ENCODE data around the gene ATP8A2. TPM values are rescaled to one million over a fixed set of nuclear protein-coding genes. Genes with fewer than 3 reads are reported as not detected.

The ATP8A2 gene
- total RNA-seq, 2 donors from 2014 or later, result 0.08 to 0.19 TPM

DNA sequence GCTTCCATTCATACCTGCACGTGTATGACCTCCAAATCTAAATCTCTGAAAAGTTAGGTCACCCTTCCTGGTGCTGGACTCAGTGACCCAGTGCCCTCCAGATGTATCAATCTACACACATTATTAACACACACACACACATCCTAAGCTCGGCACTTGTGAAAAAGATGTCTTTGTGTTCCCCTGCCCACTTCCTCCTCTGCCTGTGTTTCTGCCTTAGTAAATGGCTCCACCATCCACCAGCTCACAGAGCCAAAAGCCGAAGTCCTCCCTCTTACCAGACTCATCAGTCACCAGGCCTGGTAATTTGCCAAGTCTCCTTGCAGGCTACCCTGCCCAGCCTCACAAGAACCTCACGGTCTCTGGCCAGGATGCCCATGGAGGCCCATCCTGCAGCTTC lies 548.5 kb downstream of the ATP8A2 start:
- no peaks in the 10 kb centered on the region for H3K9me3 ChIP-seq
- H3K4me1 ChIP-seq, result no peaks in the 10 kb centered on the region
- H3K36me3 ChIP-seq, result no peaks in the 10 kb centered on the region
- no peaks in the 10 kb centered on the region for H3K27me3 ChIP-seq
- H3K27ac ChIP-seq, result no peak overlapping the region
- no peak for DNase-seq (ENCODE audit: low spot score)
- no peak overlapping the region for H3K4me3 ChIP-seq
- TF ChIP-seq, protein P1, sequence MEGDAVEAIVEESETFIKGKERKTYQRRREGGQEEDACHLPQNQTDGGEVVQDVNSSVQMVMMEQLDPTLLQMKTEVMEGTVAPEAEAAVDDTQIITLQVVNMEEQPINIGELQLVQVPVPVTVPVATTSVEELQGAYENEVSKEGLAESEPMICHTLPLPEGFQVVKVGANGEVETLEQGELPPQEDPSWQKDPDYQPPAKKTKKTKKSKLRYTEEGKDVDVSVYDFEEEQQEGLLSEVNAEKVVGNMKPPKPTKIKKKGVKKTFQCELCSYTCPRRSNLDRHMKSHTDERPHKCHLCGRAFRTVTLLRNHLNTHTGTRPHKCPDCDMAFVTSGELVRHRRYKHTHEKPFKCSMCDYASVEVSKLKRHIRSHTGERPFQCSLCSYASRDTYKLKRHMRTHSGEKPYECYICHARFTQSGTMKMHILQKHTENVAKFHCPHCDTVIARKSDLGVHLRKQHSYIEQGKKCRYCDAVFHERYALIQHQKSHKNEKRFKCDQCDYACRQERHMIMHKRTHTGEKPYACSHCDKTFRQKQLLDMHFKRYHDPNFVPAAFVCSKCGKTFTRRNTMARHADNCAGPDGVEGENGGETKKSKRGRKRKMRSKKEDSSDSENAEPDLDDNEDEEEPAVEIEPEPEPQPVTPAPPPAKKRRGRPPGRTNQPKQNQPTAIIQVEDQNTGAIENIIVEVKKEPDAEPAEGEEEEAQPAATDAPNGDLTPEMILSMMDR (IDR thresholded peaks at IDR 0.05), result no peak

DNA sequence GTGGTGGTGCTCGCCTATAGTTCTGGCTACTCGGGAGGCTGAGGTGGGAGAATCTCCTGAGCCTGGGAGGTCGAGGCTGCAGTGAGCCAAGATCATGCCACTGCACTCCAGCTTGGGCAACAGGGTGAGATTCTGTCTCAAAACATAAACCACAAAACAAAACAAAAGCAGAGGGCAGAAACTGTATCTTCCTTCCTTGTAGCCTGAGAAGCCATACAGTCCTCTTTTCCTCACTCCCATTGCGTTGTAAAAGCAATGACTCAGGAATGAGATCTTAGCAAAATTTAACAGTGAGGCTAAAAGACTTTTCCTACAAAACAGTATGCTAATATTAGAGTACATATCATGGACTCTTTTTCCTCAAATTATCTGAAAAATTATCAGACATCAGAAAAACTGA lies 549.2 kb downstream of the ATP8A2 start:
- H3K27ac ChIP-seq, result no peak overlapping the region
- TF ChIP-seq, protein P1 (IDR thresholded peaks at IDR 0.05), result no peak
- H3K36me3 ChIP-seq, result no peaks in the 10 kb centered on the region
- DNase-seq (ENCODE audit: low spot score), result no peak
- H3K27me3 ChIP-seq, result no peaks in the 10 kb centered on the region
- H3K4me3 ChIP-seq, result no peak overlapping the region
- H3K9me3 ChIP-seq, result no peaks in the 10 kb centered on the region
- no peaks in the 10 kb centered on the region for H3K4me1 ChIP-seq

DNA sequence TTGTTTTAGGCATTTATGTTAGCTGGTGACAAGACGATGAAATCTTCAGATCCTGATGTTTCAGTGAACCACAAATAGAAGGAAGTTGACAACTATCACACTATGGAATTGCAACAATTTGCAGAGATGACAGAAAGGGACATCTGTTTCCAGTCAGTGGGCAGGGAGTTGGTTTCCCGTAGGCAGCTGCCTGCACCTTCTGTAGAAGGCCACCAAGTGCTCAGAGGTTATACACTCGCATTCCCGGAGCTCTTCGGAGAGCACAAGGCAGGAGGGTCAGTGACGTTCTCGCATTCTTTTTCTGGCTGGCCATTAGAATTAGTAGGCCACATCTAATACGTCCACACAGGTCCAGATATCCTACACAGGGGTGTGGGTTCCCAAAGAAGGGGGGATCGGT lies 550.6 kb downstream of the ATP8A2 start:
- Histone ChIP-seq H3K4me3 (no peak overlapping the region), H3K27ac (no peak overlapping the region), H3K4me1 (no peaks in the 10 kb centered on the region), H3K27me3 (no peaks in the 10 kb centered on the region), H3K9me3 (no peaks in the 10 kb centered on the region), H3K36me3 (no peaks in the 10 kb centered on the region)
- TF ChIP-seq, protein P1 (IDR thresholded peaks at IDR 0.05), result no peak
- no peak for DNase-seq (ENCODE audit: low spot score)

DNA sequence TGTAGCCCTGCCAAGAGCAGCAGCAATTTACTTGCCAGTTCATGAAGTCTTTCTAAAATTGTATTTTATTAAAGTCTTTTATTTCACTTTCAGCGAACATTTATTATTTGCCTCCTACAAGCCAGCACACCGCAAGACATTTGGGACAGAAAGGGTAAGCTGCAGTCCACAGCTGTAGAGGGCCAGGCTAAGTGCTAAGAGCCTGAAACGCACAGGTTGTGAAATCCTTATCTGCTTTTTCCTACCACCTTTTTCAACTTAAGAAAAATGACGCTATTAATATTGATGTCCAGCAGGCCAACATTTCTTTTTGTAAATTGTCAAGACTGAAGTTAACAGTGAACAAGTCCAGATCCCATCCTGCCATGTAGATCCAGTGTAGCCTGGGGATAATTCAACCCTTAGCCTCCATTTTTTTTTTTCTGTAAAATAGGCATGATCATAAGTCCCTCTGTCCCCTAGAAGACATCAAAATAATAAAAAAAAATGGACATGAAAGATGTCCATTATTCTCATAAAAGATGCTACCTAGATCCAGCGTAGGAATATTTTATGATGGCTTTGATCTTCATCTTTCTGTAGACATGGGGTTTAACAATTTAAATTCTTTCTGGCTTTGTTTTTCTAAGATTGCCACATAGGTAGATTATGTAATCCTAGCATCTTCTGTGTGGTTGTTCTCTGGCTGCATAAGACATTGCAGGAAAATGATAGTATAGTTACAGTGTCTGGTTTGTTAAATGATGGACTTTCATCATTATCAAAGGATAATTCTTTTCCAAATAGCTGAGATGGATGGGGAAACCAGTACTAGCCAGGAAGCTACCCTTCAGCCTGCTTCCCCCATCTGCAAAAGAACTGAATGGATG lies 551.7 kb downstream of the ATP8A2 start:
- no peaks in the 10 kb centered on the region for H3K9me3 ChIP-seq
- H3K27me3 ChIP-seq, result no peaks in the 10 kb centered on the region
- no peak overlapping the region for H3K4me3 ChIP-seq
- no peak for DNase-seq (ENCODE audit: low spot score)
- H3K36me3 ChIP-seq, result no peaks in the 10 kb centered on the region
- no peaks in the 10 kb centered on the region for H3K4me1 ChIP-seq
- TF ChIP-seq, protein P1 (IDR thresholded peaks at IDR 0.05), result no peak
- no peak overlapping the region for H3K27ac ChIP-seq

DNA sequence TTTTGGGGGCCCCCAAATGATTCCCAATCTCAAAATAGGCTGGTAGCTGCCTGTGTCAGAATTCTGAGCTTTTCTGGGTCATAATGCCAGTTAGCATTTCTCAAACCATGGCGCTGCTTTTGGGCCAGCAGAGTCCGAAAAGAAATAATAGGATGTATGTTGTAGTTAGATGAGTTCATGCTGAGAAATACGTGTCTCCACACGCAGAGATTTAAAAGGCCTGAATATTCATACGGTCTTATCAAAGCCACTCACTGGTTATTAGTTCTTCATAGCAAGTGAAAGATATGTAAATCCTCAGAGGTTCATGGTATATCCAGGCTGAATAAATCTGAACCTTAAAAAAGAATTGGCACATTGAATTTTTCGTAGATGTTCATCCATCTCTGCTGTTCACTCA lies 555.6 kb downstream of the ATP8A2 start:
- H3K36me3 ChIP-seq, result no peaks in the 10 kb centered on the region
- H3K4me3 ChIP-seq, result no peak overlapping the region
- no peaks in the 10 kb centered on the region for H3K4me1 ChIP-seq
- no peak for DNase-seq (ENCODE audit: low spot score)
- H3K27ac ChIP-seq, result no peak overlapping the region
- H3K9me3 ChIP-seq, result no peaks in the 10 kb centered on the region
- H3K27me3 ChIP-seq, result no peaks in the 10 kb centered on the region
- TF ChIP-seq, protein P1 (IDR thresholded peaks at IDR 0.05), result no peak

DNA sequence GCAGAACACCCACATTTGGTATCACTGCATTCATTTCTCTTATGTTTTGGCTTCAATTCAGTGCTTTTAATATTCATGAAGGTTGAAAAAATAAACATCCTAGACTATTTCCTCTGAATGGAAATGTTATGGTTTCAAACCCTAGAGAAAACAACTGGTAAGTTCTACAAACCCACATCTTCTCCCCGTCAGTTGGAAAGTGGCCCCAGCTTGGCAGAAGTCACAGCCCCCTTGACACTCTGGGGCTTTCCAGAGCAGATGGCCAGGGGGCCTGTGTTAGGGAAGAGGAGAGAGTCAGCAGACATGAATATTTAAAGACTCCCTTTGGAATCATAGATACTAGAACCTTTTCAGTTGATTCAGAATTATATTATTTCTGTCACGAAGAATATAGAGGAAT lies 556.2 kb downstream of the ATP8A2 start:
- DNase-seq (ENCODE audit: low spot score), result no peak
- no peak overlapping the region for H3K27ac ChIP-seq
- no peak overlapping the region for H3K4me3 ChIP-seq
- TF ChIP-seq, protein P1 (IDR thresholded peaks at IDR 0.05), result no peak
- no peaks in the 10 kb centered on the region for H3K36me3 ChIP-seq
- H3K9me3 ChIP-seq, result no peaks in the 10 kb centered on the region
- H3K4me1 ChIP-seq, result no peaks in the 10 kb centered on the region
- no peaks in the 10 kb centered on the region for H3K27me3 ChIP-seq
